DOHH2 (cell line): Measurements from ENCODE around the gene VTI1A.

ENCODE experiments used
- H3F3A ChIP-seq: fragments of 200-600 bp; sonication (generic), shearing (Covaris generic); 2 replicates; pipeline ENCODE4 v1.6.0; 2016; ENCODE audit warnings: antibody characterized with exemption, mild to moderate bottlenecking; ENCODE audit not compliant: control insufficient read depth, insufficient read depth
- H3K27ac ChIP-seq: fragments of 200-600 bp; sonication (generic); 2 replicates; pipeline ENCODE4 v1.5.1; 2014; ENCODE audit warnings: low read depth, mild to moderate bottlenecking, low read length, moderate library complexity
- H3K27me3 ChIP-seq: fragments of 200-600 bp; sonication (generic); 2 replicates; pipeline ENCODE4 v1.6.1; 2014; ENCODE audit warnings: mild to moderate bottlenecking, low read length, mixed read lengths; ENCODE audit not compliant: control insufficient read depth
- H3K36me3 ChIP-seq: fragments of 200-600 bp; sonication (generic); 2 replicates; pipeline ENCODE4 v1.6.1; 2014; ENCODE audit warnings: mild to moderate bottlenecking, low read length, moderate library complexity, mixed read lengths; ENCODE audit not compliant: control insufficient read depth
- H3K4me1 ChIP-seq: fragments of 200-600 bp; sonication (generic); 2 replicates; pipeline ENCODE4 v1.6.1; 2014; ENCODE audit warnings: mild to moderate bottlenecking, low read length, mixed read lengths; ENCODE audit not compliant: control insufficient read depth
- H3K4me2 ChIP-seq: fragments of 200-600 bp; sonication (generic); 2 replicates; pipeline ENCODE4 v1.6.0; 2014; ENCODE audit warnings: mild to moderate bottlenecking, low read length, moderate library complexity
- H3K4me3 ChIP-seq: fragments of 200-600 bp; sonication (generic); 2 replicates; pipeline ENCODE4 v1.5.1; 2014; ENCODE audit warnings: mild to moderate bottlenecking, low read length, mixed read lengths
- H3K79me2 ChIP-seq: fragments of 200-600 bp; sonication (generic); 2 replicates; pipeline ENCODE4 v1.6.1; 2014; ENCODE audit warnings: mild to moderate bottlenecking, low read length, mixed read lengths; ENCODE audit not compliant: control insufficient read depth
- H3K9me2 ChIP-seq: fragments of 200-600 bp; sonication (generic); replicated peaks from 2 replicates; pipeline ENCODE4 v1.6.1; 2014; ENCODE audit warnings: mild to moderate bottlenecking, low read length, mixed read lengths; ENCODE audit not compliant: control insufficient read depth
- H3K9me3 ChIP-seq: fragments of 200-600 bp; sonication (generic); 2 replicates; pipeline ENCODE4 v1.6.1; 2014; ENCODE audit warnings: antibody characterized with exemption, low read length, mixed read lengths; ENCODE audit not compliant: control insufficient read depth, insufficient read depth
- H4K20me1 ChIP-seq: fragments of 200-600 bp; sonication (generic); 2 replicates; pipeline ENCODE4 v1.6.0; 2014; ENCODE audit warnings: low read depth, mild to moderate bottlenecking, antibody characterized with exemption, low read length, moderate library complexity; ENCODE audit not compliant: control insufficient read depth, insufficient read depth
- EZH2phosphoT487 ChIP-seq: fragments of 200-600 bp; sonication (generic); IDR thresholded peaks from 2 replicates; pipeline ENCODE4 v1.6.1; 2017; ENCODE audit warnings: borderline replicate concordance, mild to moderate bottlenecking, antibody characterized with exemption, low read length, moderate library complexity, mixed read lengths
- TF ChIP-seq, protein P1 (sequence below): fragments of 200-600 bp; sonication (generic); IDR thresholded peaks from one replicate; pipeline ENCODE4 v1.5.1; 2014; ENCODE audit warnings: antibody characterized with exemption, mild to moderate bottlenecking, low read depth, low read length; ENCODE audit not compliant: poor library complexity, severe bottlenecking

VTI1A gene

DNA sequence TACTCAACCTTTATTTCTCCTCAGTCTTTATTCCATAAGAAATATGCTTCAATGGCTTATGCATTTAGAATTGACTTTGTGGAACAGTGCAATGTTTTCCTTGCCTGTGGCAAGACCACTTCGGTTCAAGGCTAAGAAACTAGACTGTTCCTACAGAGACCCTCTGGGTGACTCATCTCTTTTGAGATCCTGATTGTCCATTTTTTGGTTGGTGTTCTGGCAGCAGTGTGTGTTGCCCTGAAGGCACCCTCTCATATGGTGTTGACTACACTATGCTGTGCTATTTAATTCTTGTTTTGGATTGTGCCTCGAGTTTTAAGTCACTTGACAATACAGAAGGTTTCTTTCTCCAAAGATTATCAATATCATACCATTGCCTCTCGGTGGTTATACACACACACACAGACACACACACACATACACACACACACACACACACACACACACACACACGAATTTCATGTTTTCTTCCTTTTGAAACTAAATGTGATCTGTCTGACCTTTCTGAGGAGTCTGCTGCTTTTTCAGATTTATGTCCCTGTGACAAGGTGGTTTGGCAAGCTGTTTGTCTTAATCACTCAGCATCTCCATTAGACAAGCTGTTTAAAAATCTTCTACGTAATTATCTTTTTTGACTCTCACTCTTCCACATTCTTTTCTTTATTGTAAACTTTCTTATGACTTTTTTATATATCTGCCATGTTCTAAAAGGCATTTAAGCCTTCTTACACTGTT lies 187.2 kb downstream of the VTI1A start:
- no peaks in the 10 kb centered on the region for H3K4me1 ChIP-seq
- no peaks in the 10 kb centered on the region; the same call in 1 of the 2 replicates for H3K36me3 ChIP-seq
- no peaks in the 10 kb centered on the region for H3K27me3 ChIP-seq
- H3F3A ChIP-seq: no peaks in the 10 kb centered on the region
- H3K27ac ChIP-seq: no peak overlapping the region
- H4K20me1 ChIP-seq: no peaks in the 10 kb centered on the region
- H3K4me3 ChIP-seq: no peak overlapping the region
- TF ChIP-seq, protein P1, sequence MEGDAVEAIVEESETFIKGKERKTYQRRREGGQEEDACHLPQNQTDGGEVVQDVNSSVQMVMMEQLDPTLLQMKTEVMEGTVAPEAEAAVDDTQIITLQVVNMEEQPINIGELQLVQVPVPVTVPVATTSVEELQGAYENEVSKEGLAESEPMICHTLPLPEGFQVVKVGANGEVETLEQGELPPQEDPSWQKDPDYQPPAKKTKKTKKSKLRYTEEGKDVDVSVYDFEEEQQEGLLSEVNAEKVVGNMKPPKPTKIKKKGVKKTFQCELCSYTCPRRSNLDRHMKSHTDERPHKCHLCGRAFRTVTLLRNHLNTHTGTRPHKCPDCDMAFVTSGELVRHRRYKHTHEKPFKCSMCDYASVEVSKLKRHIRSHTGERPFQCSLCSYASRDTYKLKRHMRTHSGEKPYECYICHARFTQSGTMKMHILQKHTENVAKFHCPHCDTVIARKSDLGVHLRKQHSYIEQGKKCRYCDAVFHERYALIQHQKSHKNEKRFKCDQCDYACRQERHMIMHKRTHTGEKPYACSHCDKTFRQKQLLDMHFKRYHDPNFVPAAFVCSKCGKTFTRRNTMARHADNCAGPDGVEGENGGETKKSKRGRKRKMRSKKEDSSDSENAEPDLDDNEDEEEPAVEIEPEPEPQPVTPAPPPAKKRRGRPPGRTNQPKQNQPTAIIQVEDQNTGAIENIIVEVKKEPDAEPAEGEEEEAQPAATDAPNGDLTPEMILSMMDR: no peak
- no peak for TF ChIP-seq EZH2phosphoT487
- H3K9me3 ChIP-seq: no peaks in the 10 kb centered on the region
- no peak overlapping the region for H3K4me2 ChIP-seq
- H3K9me2 ChIP-seq: no peaks in the 10 kb centered on the region
- H3K79me2 ChIP-seq: no peaks in the 10 kb centered on the region

DNA sequence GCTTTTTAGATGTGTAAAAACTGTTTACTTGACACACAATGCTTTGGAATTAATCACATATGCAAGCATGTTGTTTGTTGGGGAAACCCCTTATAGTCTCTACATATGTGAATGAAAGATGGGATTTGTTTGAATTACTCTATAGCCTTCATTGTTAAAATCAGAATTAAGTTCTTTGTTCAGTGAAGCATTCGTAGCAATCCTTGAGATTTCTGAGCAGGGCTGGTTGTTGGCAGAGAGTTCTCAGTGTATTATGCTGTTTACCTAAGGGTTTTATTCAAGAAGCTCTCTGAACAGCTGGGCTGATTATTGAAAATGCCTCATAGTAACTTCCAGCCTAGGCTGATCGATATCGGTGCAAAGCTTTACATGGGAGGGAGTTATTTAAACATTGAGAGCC lies 190.9 kb downstream of the VTI1A start:
- H3K9me3 ChIP-seq: no peaks in the 10 kb centered on the region
- no peaks in the 10 kb centered on the region for H3K27me3 ChIP-seq
- H3K4me1 ChIP-seq: no peaks in the 10 kb centered on the region
- no peak overlapping the region for H3K4me2 ChIP-seq
- no peaks in the 10 kb centered on the region for H3K36me3 ChIP-seq
- no peak for TF ChIP-seq EZH2phosphoT487
- TF ChIP-seq, protein P1: no peak
- no peak overlapping the region for H3K4me3 ChIP-seq
- H3K79me2 ChIP-seq: no peaks in the 10 kb centered on the region
- no peaks in the 10 kb centered on the region for H3F3A ChIP-seq
- no peaks in the 10 kb centered on the region for H4K20me1 ChIP-seq
- no peaks in the 10 kb centered on the region for H3K9me2 ChIP-seq
- no peak overlapping the region for H3K27ac ChIP-seq

DNA sequence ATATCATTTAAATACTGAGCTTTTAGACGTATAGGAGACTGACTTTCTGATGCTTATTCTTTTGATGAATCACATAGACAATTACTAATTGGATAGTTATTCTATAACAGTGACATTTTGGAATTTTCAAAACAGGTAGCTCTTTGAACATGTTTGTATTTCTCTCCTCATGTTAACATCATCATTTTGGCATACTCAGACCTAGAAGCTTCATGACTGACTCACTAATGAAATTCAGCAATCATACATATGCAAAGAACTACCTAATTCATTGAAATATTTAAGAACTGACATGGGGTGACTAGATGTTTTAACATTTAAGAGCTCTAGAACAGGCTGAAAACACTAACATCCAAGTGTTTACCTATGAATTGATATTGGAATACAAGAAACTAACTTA lies 192.3 kb downstream of the VTI1A start:
- H3K27me3 ChIP-seq: no peaks in the 10 kb centered on the region
- H3F3A ChIP-seq: no peaks in the 10 kb centered on the region
- H3K4me1 ChIP-seq: no peaks in the 10 kb centered on the region
- no peak overlapping the region for H3K4me2 ChIP-seq
- H3K36me3 ChIP-seq: no peaks in the 10 kb centered on the region
- TF ChIP-seq, protein P1: no peak
- TF ChIP-seq EZH2phosphoT487: no peak
- no peaks in the 10 kb centered on the region for H3K9me2 ChIP-seq
- no peaks in the 10 kb centered on the region for H3K9me3 ChIP-seq
- H3K4me3 ChIP-seq: no peak overlapping the region
- no peaks in the 10 kb centered on the region for H4K20me1 ChIP-seq
- H3K79me2 ChIP-seq: no peaks in the 10 kb centered on the region
- H3K27ac ChIP-seq: no peak overlapping the region
